T-helper 2 cell treated with Interferon-gamma antibody and Interleukin-4, amounts not matched to agents 5 μg/mL and 100 μg/mL, for 36 hours (primary cell): ENCODE data around the gene ZKSCAN5.
"Not testable (repeated sequence)": the region's sequence is repeated elsewhere in the genome, so short reads cannot be mapped to it uniquely, and the experiment has no call there.

Source experiments
- DNase-seq: peaks from one replicate; pipeline ENCODE4 v3.0.0; 2021; ENCODE audit warnings: low spot score
- H3K27ac Mint-ChIP-seq: one replicate; pipeline ENCODE4 v1.8.0; 2021; ENCODE audit warnings: mild to moderate bottlenecking, mixed read lengths
- H3K27me3 Mint-ChIP-seq: one replicate; pipeline ENCODE4 v1.8.0; 2021; ENCODE audit warnings: low read depth, mixed read lengths
- H3K36me3 Mint-ChIP-seq: one replicate; pipeline ENCODE4 v1.8.0; 2021; ENCODE audit warnings: low read depth, mixed read lengths
- H3K4me1 Mint-ChIP-seq: one replicate; pipeline ENCODE4 v1.8.0; 2021; ENCODE audit warnings: low read depth, mixed read lengths
- H3K4me3 Mint-ChIP-seq: one replicate; pipeline ENCODE4 v1.8.0; 2022; ENCODE audit warnings: mild to moderate bottlenecking, moderate library complexity, mixed read lengths
- H3K9me3 Mint-ChIP-seq: one replicate; pipeline ENCODE4 v1.8.0; 2021; ENCODE audit warnings: mixed read lengths

Gene ZKSCAN5

GRCh38 chr7:99476107-99476506, 28.4 kb upstream of the ZKSCAN5 start:
- Mint-ChIP-seq H3K27me3 (no peaks in the 10 kb centered on the region), H3K4me1 (peaks cover 41% of the 10 kb centered on the region), H3K9me3 (no peaks in the 10 kb centered on the region), H3K27ac (no peak overlapping the region), H3K36me3 (peaks cover 46% of the 10 kb centered on the region), H3K4me3 (no peak overlapping the region)
- DNase-seq: no peak

GRCh38 chr7:99478464-99479440, 25.7 kb upstream of the ZKSCAN5 start:
- H3K4me1 Mint-ChIP-seq: peaks cover 36% of the 10 kb centered on the region
- peak overlapping the region; percentile 69 for H3K27ac Mint-ChIP-seq
- H3K36me3 Mint-ChIP-seq: peaks cover 52% of the 10 kb centered on the region
- no peaks in the 10 kb centered on the region for H3K9me3 Mint-ChIP-seq
- DNase-seq: no peak
- no peaks in the 10 kb centered on the region for H3K27me3 Mint-ChIP-seq
- H3K4me3 Mint-ChIP-seq: peak overlapping the region; percentile 54

- Mint-ChIP-seq H3K4me1 (peaks cover 2% of the 10 kb centered on the region), H3K4me3 (no peak overlapping the region), H3K27ac (no peak overlapping the region), H3K36me3 (peaks cover 66% of the 10 kb centered on the region), H3K9me3 (peaks cover 13% of the 10 kb centered on the region), H3K27me3 (no peaks in the 10 kb centered on the region)
- DNase-seq: no peak
These were observed 19.4 kb upstream of the ZKSCAN5 start for GRCh38 chr7:99485094-99485493.

GRCh38 chr7:99489235-99489634, 15.2 kb upstream of the ZKSCAN5 start:
- Mint-ChIP-seq H3K27me3 (no peaks in the 10 kb centered on the region), H3K27ac (no peak overlapping the region), H3K9me3 (peaks cover 39% of the 10 kb centered on the region), H3K36me3 (peaks cover 74% of the 10 kb centered on the region), H3K4me3 (no peak overlapping the region), H3K4me1 (no peaks in the 10 kb centered on the region)
- no peak for DNase-seq

- no peak overlapping the region for H3K27ac Mint-ChIP-seq
These were observed 13.6 kb upstream of the ZKSCAN5 start for GRCh38 chr7:99490878-99491277.

GRCh38 chr7:99493823-99494222, 10.6 kb upstream of the ZKSCAN5 start:
- Mint-ChIP-seq H3K4me3 (no peak overlapping the region), H3K27me3 (no peaks in the 10 kb centered on the region), H3K27ac (no peak overlapping the region), H3K4me1 (peaks cover 10% of the 10 kb centered on the region), H3K36me3 (peaks cover 76% of the 10 kb centered on the region), H3K9me3 (peaks cover 43% of the 10 kb centered on the region)
- DNase-seq: no peak

More at GRCh38 chr7:99490878-99491277, 13.6 kb upstream of the ZKSCAN5 start:
- Mint-ChIP-seq H3K4me3 (no peak overlapping the region), H3K27me3 (no peaks in the 10 kb centered on the region), H3K9me3 (peaks cover 38% of the 10 kb centered on the region), H3K4me1 (no peaks in the 10 kb centered on the region), H3K36me3 (peaks cover 74% of the 10 kb centered on the region)
- DNase-seq: no peak

- Mint-ChIP-seq H3K9me3 (peaks cover 23% of the 10 kb centered on the region), H3K27me3 (no peaks in the 10 kb centered on the region), H3K27ac (peak overlapping the region; percentile 54), H3K36me3 (peaks cover 66% of the 10 kb centered on the region), H3K4me3 (peak overlapping the region; percentile 95), H3K4me1 (peaks cover 18% of the 10 kb centered on the region)
- DNase-seq: no peak
These were observed 6.5 kb upstream of the ZKSCAN5 start for GRCh38 chr7:99497766-99498545.

- H3K27ac Mint-ChIP-seq: peak overlapping the region; percentile 86
- H3K9me3 Mint-ChIP-seq: peaks cover 19% of the 10 kb centered on the region
- peak overlapping the region; percentile 95 for H3K4me3 Mint-ChIP-seq
- H3K27me3 Mint-ChIP-seq: no peaks in the 10 kb centered on the region
- H3K4me1 Mint-ChIP-seq: peaks cover 20% of the 10 kb centered on the region
- no peak for DNase-seq
- H3K36me3 Mint-ChIP-seq: peaks cover 60% of the 10 kb centered on the region
These were observed 5.9 kb upstream of the ZKSCAN5 start for GRCh38 chr7:99498546-99498944.

GRCh38 chr7:99499371-99499720, 5.1 kb upstream of the ZKSCAN5 start:
- DNase-seq: no peak
- Mint-ChIP-seq H3K36me3 (peaks cover 52% of the 10 kb centered on the region), H3K4me3 (peak overlapping the region; percentile 95), H3K4me1 (peaks cover 20% of the 10 kb centered on the region), H3K27me3 (no peaks in the 10 kb centered on the region), H3K9me3 (peaks cover 11% of the 10 kb centered on the region), H3K27ac (peak overlapping the region; percentile 99)

GRCh38 chr7:99499721-99500636, 4.5 kb upstream of the ZKSCAN5 start, which contains the start of gene ZNF394:
Gene ZNF394 (minus strand): TSS chr7:99500281. CDS start chr7:99500093, 188 bp downstream.
- no peaks in the 10 kb centered on the region for H3K27me3 Mint-ChIP-seq

GRCh38 chr7:99500637-99501009, 3.8 kb upstream of the ZKSCAN5 start:
- peaks cover 40% of the 10 kb centered on the region for H3K36me3 Mint-ChIP-seq
- H3K4me1 Mint-ChIP-seq: peaks cover 23% of the 10 kb centered on the region
- no peak for DNase-seq
- peaks cover 10% of the 10 kb centered on the region for H3K9me3 Mint-ChIP-seq
- no peaks in the 10 kb centered on the region for H3K27me3 Mint-ChIP-seq
- peak overlapping the region; percentile 99 for H3K27ac Mint-ChIP-seq
- peak overlapping the region; percentile 95 for H3K4me3 Mint-ChIP-seq

More at GRCh38 chr7:99499721-99500636, 4.5 kb upstream of the ZKSCAN5 start, which contains the start of gene ZNF394:
- Mint-ChIP-seq H3K36me3 (peaks cover 45% of the 10 kb centered on the region), H3K4me1 (peaks cover 20% of the 10 kb centered on the region), H3K27ac (peak within 1 kb of the TSS; percentile 99), H3K4me3 (peak within 1 kb of the TSS; percentile 95), H3K9me3 (peaks cover 10% of the 10 kb centered on the region)
- peak; percentile 89 for DNase-seq

- DNase-seq, H3K27me3 Mint-ChIP-seq, H3K9me3 Mint-ChIP-seq: not testable (repeated sequence)
- Mint-ChIP-seq H3K4me3 (peak overlapping the region; percentile 95), H3K4me1 (peaks cover 30% of the 10 kb centered on the region), H3K27ac (peak overlapping the region; percentile 99), H3K36me3 (peaks cover 41% of the 10 kb centered on the region)
These were observed 3.2 kb upstream of the ZKSCAN5 start for GRCh38 chr7:99501236-99501635.

GRCh38 chr7:99504281-99504602, 220 bp upstream of the ZKSCAN5 start:
- peaks cover 25% of the 10 kb centered on the region for H3K4me1 Mint-ChIP-seq
- H3K27ac Mint-ChIP-seq: peak overlapping the region; percentile 99
- H3K4me3 Mint-ChIP-seq: peak overlapping the region; percentile 90

More at GRCh38 chr7:99504281-99504602, 220 bp upstream of the ZKSCAN5 start:
- Mint-ChIP-seq H3K9me3 (no peaks in the 10 kb centered on the region), H3K36me3 (peaks cover 28% of the 10 kb centered on the region), H3K27me3 (no peaks in the 10 kb centered on the region)
- DNase-seq: no peak
